ENCODE data around the gene CEP164. TPM values are rescaled to one million over a fixed set of nuclear protein-coding genes. Genes with fewer than 3 reads are reported as not detected.

The CEP164 gene
- polyA plus RNA-seq, 1 donor from 2014 or later: 17.7 TPM

- Mint-ChIP-seq H3K27ac (no peak overlapping the region), H3K36me3 (peaks cover 25% of the 10 kb centered on the region), H3K4me1 (no peaks in the 10 kb centered on the region)
Observed at GRCh38 chr11:117410238-117410637, 82.6 kb downstream of the CEP164 start.

GRCh38 chr11:117410861-117411710, 83.4 kb downstream of the CEP164 start:
- H3K27me3 Mint-ChIP-seq: peaks cover 2% of the 10 kb centered on the region
- peaks cover 0 to 2% (median 1%) of the 10 kb centered on the region in 3 donors for H3K9me3 Mint-ChIP-seq
- H3K4me3 Mint-ChIP-seq: no peak overlapping the region

More at GRCh38 chr11:117410238-117410637, 82.6 kb downstream of the CEP164 start:
- H3K9me3 Mint-ChIP-seq: peaks cover 1 to 11% (median 2%) of the 10 kb centered on the region in 3 donors
- H3K27me3 Mint-ChIP-seq: no peaks in the 10 kb centered on the region
- H3K4me3 Mint-ChIP-seq: no peak overlapping the region

GRCh38 chr11:117411736-117412135, 84.1 kb downstream of the CEP164 start:
- no peaks in the 10 kb centered on the region for H3K4me1 Mint-ChIP-seq
- H3K27ac Mint-ChIP-seq: no peak overlapping the region
- peaks cover 0 to 1% (median 0%) of the 10 kb centered on the region in 3 donors for H3K9me3 Mint-ChIP-seq
- H3K27me3 Mint-ChIP-seq: peaks cover 3% of the 10 kb centered on the region
- peaks cover 17% of the 10 kb centered on the region for H3K36me3 Mint-ChIP-seq
- no peak overlapping the region for H3K4me3 Mint-ChIP-seq

More at GRCh38 chr11:117410861-117411710, 83.4 kb downstream of the CEP164 start:
- H3K4me1 Mint-ChIP-seq: no peaks in the 10 kb centered on the region
- H3K27ac Mint-ChIP-seq: no peak overlapping the region
- peaks cover 17% of the 10 kb centered on the region for H3K36me3 Mint-ChIP-seq

GRCh38 chr11:117412176-117412575, 84.5 kb downstream of the CEP164 start:
- peaks cover 3% of the 10 kb centered on the region for H3K27me3 Mint-ChIP-seq
- no peak overlapping the region for H3K27ac Mint-ChIP-seq
- peaks cover 17% of the 10 kb centered on the region for H3K36me3 Mint-ChIP-seq
- no peaks in the 10 kb centered on the region for H3K4me1 Mint-ChIP-seq
- H3K9me3 Mint-ChIP-seq: peaks cover 0 to 1% (median 0%) of the 10 kb centered on the region in 3 donors
- no peak overlapping the region for H3K4me3 Mint-ChIP-seq

- Mint-ChIP-seq H3K36me3 (peaks cover 14% of the 10 kb centered on the region), H3K4me3 (no peak overlapping the region), H3K9me3 (peaks cover 0 to 1% (median 0%) of the 10 kb centered on the region in 3 donors), H3K27me3 (peaks cover 6% of the 10 kb centered on the region), H3K4me1 (no peaks in the 10 kb centered on the region), H3K27ac (no peak overlapping the region)
Observed at GRCh38 chr11:117412653-117413275, 85.1 kb downstream of the CEP164 start.

- Mint-ChIP-seq H3K9me3 (peaks cover 0 to 1% (median 0%) of the 10 kb centered on the region in 3 donors), H3K27ac (no peak overlapping the region), H3K36me3 (peaks cover 11% of the 10 kb centered on the region), H3K4me3 (no peak overlapping the region), H3K27me3 (peaks cover 6% of the 10 kb centered on the region), H3K4me1 (no peaks in the 10 kb centered on the region)
Observed at GRCh38 chr11:117413616-117414015, 86.0 kb downstream of the CEP164 start.

GRCh38 chr11:117414724-117415123, 87.1 kb downstream of the CEP164 start:
- Mint-ChIP-seq H3K27ac (no peak overlapping the region), H3K9me3 (peaks cover 0 to 1% (median 0%) of the 10 kb centered on the region in 3 donors), H3K27me3 (peaks cover 6% of the 10 kb centered on the region), H3K36me3 (peaks cover 8% of the 10 kb centered on the region), H3K4me3 (no peak overlapping the region), H3K4me1 (no peaks in the 10 kb centered on the region)

GRCh38 chr11:117415358-117415896, 87.8 kb downstream of the CEP164 start:
- H3K27me3 Mint-ChIP-seq: peaks cover 6% of the 10 kb centered on the region
- H3K4me3 Mint-ChIP-seq: no peak overlapping the region
- H3K4me1 Mint-ChIP-seq: no peaks in the 10 kb centered on the region
- peaks cover 0 to 1% (median 0%) of the 10 kb centered on the region in 3 donors for H3K9me3 Mint-ChIP-seq
- H3K36me3 Mint-ChIP-seq: peaks cover 7% of the 10 kb centered on the region
- H3K27ac Mint-ChIP-seq: no peak overlapping the region

- H3K9me3 Mint-ChIP-seq: peaks cover 0 to 1% (median 0%) of the 10 kb centered on the region in 3 donors
- H3K4me1 Mint-ChIP-seq: no peaks in the 10 kb centered on the region
- peaks cover 3% of the 10 kb centered on the region for H3K36me3 Mint-ChIP-seq
- H3K4me3 Mint-ChIP-seq: no peak overlapping the region
- H3K27ac Mint-ChIP-seq: no peak overlapping the region
- H3K27me3 Mint-ChIP-seq: peaks cover 9% of the 10 kb centered on the region
Observed at GRCh38 chr11:117417342-117417741, 89.7 kb downstream of the CEP164 start.

- no peaks in the 10 kb centered on the region for H3K36me3 Mint-ChIP-seq
- H3K27ac Mint-ChIP-seq: peak overlapping the region in 1 of 3 donors; percentile 20
- no peaks in the 10 kb centered on the region for H3K4me1 Mint-ChIP-seq
- H3K9me3 Mint-ChIP-seq: peaks cover 0 to 1% (median 0%) of the 10 kb centered on the region in 3 donors
- H3K4me3 Mint-ChIP-seq: no peak overlapping the region
- peaks cover 9% of the 10 kb centered on the region for H3K27me3 Mint-ChIP-seq
Observed at GRCh38 chr11:117417856-117418255, 90.2 kb downstream of the CEP164 start.

- Mint-ChIP-seq H3K36me3 (no peaks in the 10 kb centered on the region), H3K4me1 (no peaks in the 10 kb centered on the region), H3K9me3 (peaks cover 0 to under 1% (median 0%) of the 10 kb centered on the region in 3 donors), H3K4me3 (no peak overlapping the region), H3K27ac (no peak overlapping the region), H3K27me3 (peaks cover 9% of the 10 kb centered on the region)
Observed at GRCh38 chr11:117418737-117419481, 91.3 kb downstream of the CEP164 start.

GRCh38 chr11:117419482-117420142, 92.0 kb downstream of the CEP164 start:
- no peak overlapping the region for H3K27ac Mint-ChIP-seq
- no peaks in the 10 kb centered on the region for H3K9me3 Mint-ChIP-seq

GRCh38 chr11:117420143-117420485, 92.5 kb downstream of the CEP164 start:
- no peaks in the 10 kb centered on the region for H3K9me3 Mint-ChIP-seq
- no peak overlapping the region for H3K4me3 Mint-ChIP-seq
- no peak overlapping the region for H3K27ac Mint-ChIP-seq
- no peaks in the 10 kb centered on the region for H3K4me1 Mint-ChIP-seq
- no peaks in the 10 kb centered on the region for H3K36me3 Mint-ChIP-seq
- H3K27me3 Mint-ChIP-seq: peaks cover 9% of the 10 kb centered on the region

More at GRCh38 chr11:117419482-117420142, 92.0 kb downstream of the CEP164 start:
- Mint-ChIP-seq H3K4me3 (no peak overlapping the region), H3K36me3 (no peaks in the 10 kb centered on the region), H3K4me1 (no peaks in the 10 kb centered on the region), H3K27me3 (peaks cover 9% of the 10 kb centered on the region)

GRCh38 chr11:117420598-117420997, 92.9 kb downstream of the CEP164 start:
- Mint-ChIP-seq H3K27me3 (peaks cover 9% of the 10 kb centered on the region), H3K4me3 (no peak overlapping the region), H3K27ac (no peak overlapping the region), H3K9me3 (no peaks in the 10 kb centered on the region), H3K4me1 (no peaks in the 10 kb centered on the region), H3K36me3 (no peaks in the 10 kb centered on the region)
